ENCODE data around the gene MYOG. TPM values are rescaled to one million over a fixed set of nuclear protein-coding genes. Genes with fewer than 3 reads are reported as not detected.

MYOG gene
- total RNA-seq, 1 donor from 2014 or later, result not detected

DNA sequence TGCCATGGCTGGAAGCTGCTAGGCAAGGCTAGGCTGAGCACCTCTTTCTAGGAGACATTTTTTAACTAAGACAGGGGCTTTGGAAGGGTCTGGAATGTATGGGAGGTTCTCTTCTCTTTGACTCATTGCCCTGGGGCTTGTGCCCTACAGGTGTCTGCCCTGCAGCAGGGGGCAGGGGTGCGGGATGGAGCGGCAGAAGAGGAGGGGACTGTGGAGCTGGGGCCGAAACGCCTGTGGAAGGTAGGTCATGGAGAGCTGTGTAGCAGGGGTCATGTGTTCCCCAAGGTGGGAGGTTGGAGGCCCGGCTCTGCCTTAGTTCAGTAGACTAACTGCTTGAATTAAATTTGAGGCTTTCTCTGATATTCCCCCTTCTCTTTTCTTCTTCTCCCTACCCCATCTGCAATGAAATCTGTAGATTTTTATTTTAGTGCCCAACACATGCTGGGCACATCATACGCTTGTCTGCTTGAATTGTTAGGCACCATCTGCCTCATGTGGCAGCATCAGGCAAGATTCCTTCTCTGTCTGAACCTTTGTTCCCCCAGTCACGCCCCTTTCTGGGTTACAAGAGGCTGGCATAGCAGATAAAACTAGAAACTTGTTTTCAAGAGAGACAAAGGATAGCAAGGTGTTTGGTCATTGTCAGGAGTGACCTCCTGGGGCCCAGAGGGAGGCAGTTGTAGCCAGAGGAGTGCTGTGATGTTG, 41.1 kb downstream of the MYOG start:
- intact Hi-C loops (cut with DNase I), result loop anchor here (5.0 to 10.0 kb wide), 2 partner anchors 173 to 290 kb away; no protein-coding TSS in a partner anchor
- H3K4me3 ChIP-seq, result no peak overlapping the region
- H3K36me3 ChIP-seq, result no peaks in the 10 kb centered on the region
- H3K9me3 ChIP-seq, result no peaks in the 10 kb centered on the region
- no peaks in the 10 kb centered on the region for H3K4me1 ChIP-seq
- H3K27ac ChIP-seq, result no peak overlapping the region
- TF ChIP-seq, protein P1, sequence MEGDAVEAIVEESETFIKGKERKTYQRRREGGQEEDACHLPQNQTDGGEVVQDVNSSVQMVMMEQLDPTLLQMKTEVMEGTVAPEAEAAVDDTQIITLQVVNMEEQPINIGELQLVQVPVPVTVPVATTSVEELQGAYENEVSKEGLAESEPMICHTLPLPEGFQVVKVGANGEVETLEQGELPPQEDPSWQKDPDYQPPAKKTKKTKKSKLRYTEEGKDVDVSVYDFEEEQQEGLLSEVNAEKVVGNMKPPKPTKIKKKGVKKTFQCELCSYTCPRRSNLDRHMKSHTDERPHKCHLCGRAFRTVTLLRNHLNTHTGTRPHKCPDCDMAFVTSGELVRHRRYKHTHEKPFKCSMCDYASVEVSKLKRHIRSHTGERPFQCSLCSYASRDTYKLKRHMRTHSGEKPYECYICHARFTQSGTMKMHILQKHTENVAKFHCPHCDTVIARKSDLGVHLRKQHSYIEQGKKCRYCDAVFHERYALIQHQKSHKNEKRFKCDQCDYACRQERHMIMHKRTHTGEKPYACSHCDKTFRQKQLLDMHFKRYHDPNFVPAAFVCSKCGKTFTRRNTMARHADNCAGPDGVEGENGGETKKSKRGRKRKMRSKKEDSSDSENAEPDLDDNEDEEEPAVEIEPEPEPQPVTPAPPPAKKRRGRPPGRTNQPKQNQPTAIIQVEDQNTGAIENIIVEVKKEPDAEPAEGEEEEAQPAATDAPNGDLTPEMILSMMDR (IDR thresholded peaks at IDR 0.05), result no peak
- no peak for TF ChIP-seq POLR2A (IDR thresholded peaks at IDR 0.05)
- DNase-seq (ENCODE audit: extremely low spot score in 2 of 2), result no peak
- H3K27me3 ChIP-seq, result no peaks in the 10 kb centered on the region

DNA sequence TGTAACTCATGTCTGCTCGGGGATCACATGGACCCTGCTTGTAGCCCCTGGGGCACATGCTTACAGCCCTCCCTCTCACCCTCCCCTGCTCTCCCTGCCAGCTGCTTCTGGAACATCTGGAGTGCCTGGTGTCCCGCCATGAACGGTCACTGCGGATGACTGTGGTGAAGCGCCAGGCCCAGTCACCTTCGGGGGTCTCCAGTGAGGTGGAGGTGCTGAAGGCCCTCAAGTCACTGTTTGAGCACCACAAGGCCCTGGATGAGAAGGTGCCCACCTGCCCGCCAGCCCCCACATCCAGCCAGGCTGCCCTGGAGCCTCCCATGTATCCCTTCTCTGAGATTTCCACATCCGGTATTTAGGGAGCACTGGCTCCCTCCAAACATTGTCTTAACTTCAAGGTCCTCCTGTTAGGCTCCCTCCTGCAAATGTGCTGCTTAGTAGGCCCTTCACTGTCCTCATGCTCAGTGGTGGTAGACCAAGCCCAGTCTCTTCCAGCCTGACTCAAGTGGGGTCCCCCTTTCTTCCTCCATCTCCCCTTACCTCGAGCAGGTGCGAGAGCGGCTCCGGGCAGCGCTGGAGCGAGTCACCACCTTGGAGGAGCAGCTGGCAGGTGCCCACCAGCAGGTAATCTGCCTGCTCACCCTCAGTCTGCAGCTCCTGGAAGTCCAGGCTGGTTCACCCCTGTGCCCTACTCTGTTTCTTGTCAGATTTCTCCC, 41.8 kb downstream of the MYOG start:
- intact Hi-C loops (cut with DNase I), result loop anchor here (5.0 to 10.0 kb wide), 2 partner anchors 173 to 291 kb away; no protein-coding TSS in a partner anchor
- Histone ChIP-seq H3K27me3 (no peaks in the 10 kb centered on the region), H3K36me3 (no peaks in the 10 kb centered on the region), H3K9me3 (no peaks in the 10 kb centered on the region), H3K27ac (no peak overlapping the region), H3K4me3 (no peak overlapping the region), H3K4me1 (no peaks in the 10 kb centered on the region)
- TF ChIP-seq, protein P1 (IDR thresholded peaks at IDR 0.05), result no peak
- no peak for TF ChIP-seq POLR2A (IDR thresholded peaks at IDR 0.05)
- TF ChIP-seq POLR2AphosphoS5 (IDR thresholded peaks at IDR 0.05; ENCODE audit: insufficient read depth in 1 of 2, low read depth in 1 of 2), result no peak
- no peak for DNase-seq (ENCODE audit: extremely low spot score in 2 of 2)

DNA sequence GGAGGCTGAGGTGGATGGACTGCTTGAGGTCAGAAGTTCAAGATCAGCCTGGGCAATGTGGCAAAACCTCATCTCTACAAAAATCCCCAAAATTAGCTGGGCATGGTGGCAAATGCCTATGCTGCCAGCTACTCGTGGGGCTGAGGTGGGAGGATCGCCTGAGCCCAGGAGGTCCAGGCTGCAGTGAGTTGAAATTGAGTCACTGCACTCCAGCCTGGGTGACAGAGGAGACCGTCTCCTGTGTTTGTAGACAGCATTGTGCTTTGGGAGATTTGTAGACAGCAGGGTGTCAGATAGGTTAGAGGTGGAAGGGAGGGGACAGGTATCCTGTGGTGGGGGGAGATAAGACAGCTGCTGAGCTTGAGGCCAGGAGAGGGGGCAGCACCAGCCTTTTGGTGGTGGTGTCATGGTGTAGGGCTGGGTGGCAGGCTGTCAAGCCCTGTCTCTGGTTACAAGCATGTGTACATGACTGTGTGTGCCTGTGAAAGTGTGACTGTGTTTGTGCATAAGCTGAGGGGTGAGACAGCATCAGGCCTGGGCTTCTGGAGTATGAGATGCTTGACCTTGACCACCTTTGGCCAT, 44.4 kb downstream of the MYOG start:
- intact Hi-C loops (cut with DNase I), result loop anchor here (5.0 to 10.0 kb wide), 2 partner anchors 176 to 293 kb away; no protein-coding TSS in a partner anchor

DNA sequence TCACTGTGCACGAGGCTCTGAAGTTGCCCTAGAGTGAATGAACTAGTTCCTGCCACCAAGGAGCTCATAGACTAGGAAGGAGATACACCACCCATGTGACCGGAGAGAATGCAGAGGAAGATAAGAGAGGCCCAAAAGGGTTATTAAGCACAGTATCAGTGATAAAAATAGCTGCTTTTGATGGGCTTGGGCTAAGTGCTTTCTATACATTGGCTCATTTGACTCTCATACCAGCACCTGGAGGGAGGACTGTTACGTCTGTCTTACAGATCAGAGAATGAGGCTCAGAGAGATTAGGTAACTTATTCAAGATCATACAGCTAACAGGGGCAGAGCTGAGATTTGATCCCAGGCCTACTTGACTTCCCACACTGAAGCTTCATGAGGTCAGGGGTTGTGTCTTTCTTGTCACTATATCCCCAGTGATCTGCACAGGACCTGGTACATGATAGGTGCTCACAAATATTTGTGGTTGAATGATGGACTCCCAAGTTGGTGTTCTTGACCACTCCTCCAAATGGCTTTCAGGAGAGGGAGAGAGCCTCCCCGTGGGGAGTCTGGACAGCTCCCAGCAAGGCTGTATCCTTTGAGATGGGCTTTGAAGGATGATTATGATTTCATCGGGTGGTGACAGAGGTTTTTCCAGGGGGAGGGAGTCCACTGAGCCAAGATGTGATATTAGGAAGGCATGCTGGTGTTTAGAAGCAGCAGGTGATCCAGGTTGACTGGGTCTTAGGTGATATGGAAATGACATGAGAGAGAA, 45.1 kb downstream of the MYOG start:
- intact Hi-C loops (cut with DNase I), result loop anchor here (5.0 to 10.0 kb wide), 2 partner anchors 177 to 294 kb away; no protein-coding TSS in a partner anchor
- Histone ChIP-seq H3K27ac (no peak overlapping the region), H3K27me3 (no peaks in the 10 kb centered on the region), H3K9me3 (no peaks in the 10 kb centered on the region), H3K4me1 (peaks cover 11% of the 10 kb centered on the region), H3K4me3 (no peak overlapping the region), H3K36me3 (no peaks in the 10 kb centered on the region)
- TF ChIP-seq POLR2AphosphoS5 (IDR thresholded peaks at IDR 0.05; ENCODE audit: insufficient read depth in 1 of 2, low read depth in 1 of 2), result no peak
- DNase-seq (ENCODE audit: extremely low spot score in 2 of 2), result no peak

More for the DNA sequence above, 44.4 kb downstream of the MYOG start:
- no peaks in the 10 kb centered on the region for H3K36me3 ChIP-seq
- no peak for DNase-seq (ENCODE audit: extremely low spot score in 2 of 2)
- no peaks in the 10 kb centered on the region for H3K9me3 ChIP-seq
- H3K27ac ChIP-seq, result no peak overlapping the region
- peaks cover 11% of the 10 kb centered on the region for H3K4me1 ChIP-seq
- TF ChIP-seq POLR2A (IDR thresholded peaks at IDR 0.05) (no peak), POLR2AphosphoS5 (IDR thresholded peaks at IDR 0.05; ENCODE audit: insufficient read depth in 1 of 2, low read depth in 1 of 2) (no peak)
- TF ChIP-seq, protein P1 (IDR thresholded peaks at IDR 0.05), result no peak
- no peaks in the 10 kb centered on the region for H3K27me3 ChIP-seq
- H3K4me3 ChIP-seq, result no peak overlapping the region
